Caco-2 (cell line): ENCODE data around the gene REXO2. TPM values are rescaled to one million over a fixed set of nuclear protein-coding genes. Genes with fewer than 3 reads are reported as not detected.

ENCODE experiments used
- BruUV-seq: library from RNA; stranded (reverse); fragments of 400-500 nt; replicated peaks from 2 replicates; lab custom pipeline; 2021; lab: Mats Ljungman, UMichigan
- CTCF ChIA-PET: fragments of 300-600 bp; sonication (Branson Sonifier 250); formaldehyde crosslinking; loops from one replicate; lab custom pipeline; 2022; ENCODE audit warnings: antibody characterized with exemption; lab: Charles Lee
- POLR2A ChIA-PET: fragments of 300-600 bp; sonication (Branson Sonifier 250); formaldehyde crosslinking; loops from one replicate; lab custom pipeline; 2022; ENCODE audit warnings: antibody characterized with exemption; lab: Charles Lee
- DNase-seq, 2 experiments: peaks; one replicate each; pipeline versions ENCODE4 v3.0.0 to v3.0.0-alpha.2; 2020 to 2022
- H3K27me3 ChIP-seq: replicated peaks from 2 replicates; pipeline ENCODE4 v1.6.0; 2011; ENCODE audit warnings: low read length; ENCODE audit not compliant: control insufficient read depth, insufficient read depth
- H3K36me3 ChIP-seq: 2 replicates; pipeline ENCODE4 v1.5.1; 2011; ENCODE audit warnings: low read length; ENCODE audit not compliant: control insufficient read depth, insufficient read depth
- H3K4me1 ChIP-seq: fragments of 250-450 bp; sonication (Bioruptor Pico); 2 replicates; pipeline ENCODE4 v1.5.1; 2020; ENCODE audit warnings: mild to moderate bottlenecking
- H3K4me3 ChIP-seq: 2 replicates; pipeline ENCODE4 v1.5.1; 2011; ENCODE audit warnings: low read depth, mild to moderate bottlenecking, control low read depth, low read length
- H3K9me3 ChIP-seq: fragments of 250-450 bp; sonication (Bioruptor Pico); 2 replicates; pipeline ENCODE4 v1.5.1; 2020; ENCODE audit warnings: mild to moderate bottlenecking, moderate library complexity
- H3K27ac Mint-ChIP-seq: one replicate; pipeline ENCODE4 v1.8.0; 2022; ENCODE audit warnings: mixed read lengths; ENCODE audit not compliant: unreplicated experiment
- H3K27me3 Mint-ChIP-seq: one replicate; pipeline ENCODE4 v1.8.0; 2022; ENCODE audit warnings: mixed read lengths; ENCODE audit not compliant: insufficient read depth, unreplicated experiment
- H3K36me3 Mint-ChIP-seq: one replicate; pipeline ENCODE4 v1.8.0; 2022; ENCODE audit warnings: mild to moderate bottlenecking, mixed read lengths; ENCODE audit not compliant: insufficient read depth, unreplicated experiment
- H3K4me1 Mint-ChIP-seq: one replicate; pipeline ENCODE4 v1.8.0; 2022; ENCODE audit warnings: low read depth, mixed read lengths; ENCODE audit not compliant: unreplicated experiment
- H3K4me3 Mint-ChIP-seq: one replicate; pipeline ENCODE4 v1.8.0; 2022; ENCODE audit warnings: mild to moderate bottlenecking, moderate library complexity, mixed read lengths; ENCODE audit not compliant: unreplicated experiment
- H3K9me3 Mint-ChIP-seq: one replicate; pipeline ENCODE4 v1.8.0; 2022; ENCODE audit warnings: mixed read lengths; ENCODE audit not compliant: unreplicated experiment
- intact Hi-C: fragments of 100-400 bp; cut with micrococcal nuclease; formaldehyde crosslinking; loops from one replicate; pipeline ENCODE4 v1.10.0; 2022; ENCODE audit not compliant: unreplicated experiment
- total RNA-seq: library from RNA; stranded (reverse); gene quantifications from 2 replicates; pipeline ENCODE4 v1.2.3, GENCODE V29; 2022
- TF ChIP-seq, protein P1 (sequence below), 2 experiments: fragments of 200-600 bp in 1 of 2; IDR thresholded peaks; 1 replicate in 1 of 2; 2 replicates in 1 of 2; pipeline versions ENCODE4 v1.5.1 to v1.8.0; 2011 to 2022; ENCODE audit warnings: antibody characterized with exemption in 1 of 2, control low read depth in 1 of 2, inconsistent platforms in 1 of 2, low read depth in 1 of 2, low read length in 1 of 2, mild to moderate bottlenecking in 1 of 2, moderate library complexity in 1 of 2; ENCODE audit not compliant: insufficient read depth in 1 of 2, severe bottlenecking in 1 of 2, unreplicated experiment in 1 of 2

The REXO2 gene
- total RNA-seq, 1 experiment from 2014 or later, result 241 TPM

DNA sequence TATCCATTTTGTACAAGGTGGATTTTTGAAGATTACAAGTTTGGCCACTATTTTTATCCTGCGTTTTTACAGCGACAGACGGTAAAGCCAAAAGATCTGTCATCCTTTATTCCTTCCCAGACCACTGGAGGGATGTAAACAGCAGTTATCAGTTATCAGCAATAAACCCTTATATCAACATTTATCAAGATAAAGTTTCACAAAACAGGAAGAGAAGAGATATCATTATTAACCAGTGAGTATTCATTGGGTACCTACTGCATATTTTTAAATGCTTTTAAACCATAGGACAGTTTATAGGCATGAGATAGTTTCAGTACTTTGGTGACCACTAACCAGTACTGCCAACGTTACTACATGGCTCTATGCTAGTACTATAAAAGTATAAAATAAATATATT lies 5.9 kb upstream of the REXO2 start:
- BruUV-seq, result no TSS peak
- ChIA-PET CTCF (no interaction called here), POLR2A (no interaction called here)
- Histone ChIP-seq H3K4me1 (peaks cover 35% of the 10 kb centered on the region), H3K36me3 (no peaks in the 10 kb centered on the region), H3K4me3 (no peak overlapping the region), H3K27me3 (no peaks in the 10 kb centered on the region), H3K9me3 (no peaks in the 10 kb centered on the region)
- Mint-ChIP-seq H3K27ac (no peak overlapping the region), H3K4me3 (no peak overlapping the region), H3K9me3 (no peaks in the 10 kb centered on the region), H3K36me3 (peaks cover 9% of the 10 kb centered on the region), H3K4me1 (peaks cover 50% of the 10 kb centered on the region), H3K27me3 (no peaks in the 10 kb centered on the region)
- TF ChIP-seq, protein P1, sequence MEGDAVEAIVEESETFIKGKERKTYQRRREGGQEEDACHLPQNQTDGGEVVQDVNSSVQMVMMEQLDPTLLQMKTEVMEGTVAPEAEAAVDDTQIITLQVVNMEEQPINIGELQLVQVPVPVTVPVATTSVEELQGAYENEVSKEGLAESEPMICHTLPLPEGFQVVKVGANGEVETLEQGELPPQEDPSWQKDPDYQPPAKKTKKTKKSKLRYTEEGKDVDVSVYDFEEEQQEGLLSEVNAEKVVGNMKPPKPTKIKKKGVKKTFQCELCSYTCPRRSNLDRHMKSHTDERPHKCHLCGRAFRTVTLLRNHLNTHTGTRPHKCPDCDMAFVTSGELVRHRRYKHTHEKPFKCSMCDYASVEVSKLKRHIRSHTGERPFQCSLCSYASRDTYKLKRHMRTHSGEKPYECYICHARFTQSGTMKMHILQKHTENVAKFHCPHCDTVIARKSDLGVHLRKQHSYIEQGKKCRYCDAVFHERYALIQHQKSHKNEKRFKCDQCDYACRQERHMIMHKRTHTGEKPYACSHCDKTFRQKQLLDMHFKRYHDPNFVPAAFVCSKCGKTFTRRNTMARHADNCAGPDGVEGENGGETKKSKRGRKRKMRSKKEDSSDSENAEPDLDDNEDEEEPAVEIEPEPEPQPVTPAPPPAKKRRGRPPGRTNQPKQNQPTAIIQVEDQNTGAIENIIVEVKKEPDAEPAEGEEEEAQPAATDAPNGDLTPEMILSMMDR (IDR thresholded peaks at IDR 0.05; ENCODE audit: insufficient read depth in 1 of 2, low read depth in 1 of 2, low read length in 1 of 2, severe bottlenecking in 1 of 2, unreplicated experiment in 1 of 2), result peak; percentile 24 to 29
- intact Hi-C loops, result no loop called here
- peak in 1 of 2 experiments; percentile 34 for DNase-seq

DNA sequence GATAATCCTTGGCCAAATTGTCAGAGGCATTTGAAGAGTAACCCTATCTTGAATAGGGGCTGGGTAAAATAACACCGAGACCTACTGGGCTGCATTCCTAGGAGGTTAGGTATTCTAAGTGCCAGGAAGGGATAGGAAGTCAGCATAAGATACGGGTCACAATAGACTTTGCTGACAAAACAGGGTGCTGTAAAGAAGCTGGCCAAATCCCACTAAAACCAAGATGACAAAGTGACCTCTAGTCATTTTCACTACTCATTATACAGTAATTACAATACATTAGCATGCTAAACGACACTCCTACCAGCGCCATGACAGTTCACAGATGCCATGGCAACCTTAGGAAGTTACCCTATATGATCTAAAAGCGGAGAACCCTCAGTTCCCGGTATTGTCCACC lies 964 bp upstream of the REXO2 start:
- Mint-ChIP-seq H3K27me3 (no peaks in the 10 kb centered on the region), H3K9me3 (no peaks in the 10 kb centered on the region), H3K4me3 (peak overlapping the region; percentile 91), H3K27ac (peak overlapping the region; percentile 96), H3K4me1 (peaks cover 53% of the 10 kb centered on the region), H3K36me3 (peaks cover 44% of the 10 kb centered on the region)
- CTCF ChIA-PET, result interaction anchor here (0.9 to 1.5 kb wide), 2 partner anchors 90 to 98 kb away, joined by 3 to 6 read pairs; no protein-coding TSS in a partner anchor
- peaks cover 49% of the 10 kb centered on the region for H3K4me1 ChIP-seq
- no peaks in the 10 kb centered on the region for H3K36me3 ChIP-seq
- TF ChIP-seq, protein P1 (IDR thresholded peaks at IDR 0.05; ENCODE audit: insufficient read depth in 1 of 2, low read depth in 1 of 2, low read length in 1 of 2, severe bottlenecking in 1 of 2, unreplicated experiment in 1 of 2), result no peak
- H3K27me3 ChIP-seq, result no peaks in the 10 kb centered on the region
- POLR2A ChIA-PET, result interaction anchor here (1.1 to 2.1 kb wide), 3 partner anchors 10 to 38 kb away, joined by 3 to 10 read pairs (median 4); partner anchors contain the start of genes C11orf71 and RBM7
- intact Hi-C loops, result loop anchor here (1.0 to 5.0 kb wide), 2 partner anchors 38 to 119 kb away; partner anchors contain the start of genes C11orf71, NXPE1 and RBM7
- no peak overlapping the region for H3K4me3 ChIP-seq
- no peaks in the 10 kb centered on the region for H3K9me3 ChIP-seq
- no TSS peak for BruUV-seq
- DNase-seq, result peak; percentile 66 to 76

DNA sequence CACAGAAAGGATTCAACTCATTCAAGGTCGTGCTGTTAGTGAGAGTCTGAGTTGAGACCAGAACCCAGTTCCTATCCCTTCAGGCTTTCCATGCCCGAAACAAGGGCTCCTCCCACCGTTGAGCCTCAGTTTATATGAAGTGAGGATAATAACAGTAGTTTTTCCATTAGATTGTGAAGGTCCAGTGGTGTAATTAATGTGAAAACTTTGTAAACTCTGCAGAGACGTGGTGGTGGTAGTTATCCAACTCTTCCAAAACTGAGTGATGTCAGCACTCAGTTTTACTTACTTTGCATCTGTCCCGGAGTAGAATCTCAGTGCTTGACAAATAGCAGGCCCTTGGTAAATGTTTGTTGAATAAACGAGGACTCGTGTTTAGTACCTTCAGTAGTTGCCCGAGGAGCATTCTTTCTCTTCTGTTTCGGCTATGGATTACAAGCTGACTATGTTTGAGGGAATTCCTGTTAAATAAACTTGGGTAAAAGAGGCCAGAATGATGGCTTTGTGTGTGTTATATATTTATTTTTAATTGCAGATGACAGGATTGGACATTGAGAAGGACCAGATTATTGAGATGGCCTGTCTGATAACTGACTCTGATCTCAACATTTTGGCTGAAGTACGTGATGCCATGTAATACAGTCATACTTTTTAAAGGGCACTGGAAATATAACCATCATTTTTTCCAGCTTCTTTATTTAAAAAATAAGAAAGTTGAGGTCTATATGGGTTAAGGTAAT lies 1.0 kb downstream of the REXO2 start:
- CTCF ChIA-PET, result no interaction called here
- BruUV-seq, result no TSS peak
- Mint-ChIP-seq H3K27me3 (no peaks in the 10 kb centered on the region), H3K9me3 (no peaks in the 10 kb centered on the region), H3K27ac (peak overlapping the region; percentile 96), H3K36me3 (peaks cover 60% of the 10 kb centered on the region), H3K4me1 (peaks cover 58% of the 10 kb centered on the region), H3K4me3 (peak overlapping the region; percentile 91)
- peak in 1 of 2 experiments; percentile 45 for DNase-seq
- TF ChIP-seq, protein P1 (IDR thresholded peaks at IDR 0.05; ENCODE audit: insufficient read depth in 1 of 2, low read depth in 1 of 2, low read length in 1 of 2, severe bottlenecking in 1 of 2, unreplicated experiment in 1 of 2), result no peak
- intact Hi-C loops, result loop anchor here (2.0 kb wide), 1 partner anchor 123 kb away; no protein-coding TSS in a partner anchor
- peaks cover 1% of the 10 kb centered on the region; the same call in 1 of the 2 replicates for H3K36me3 ChIP-seq
- POLR2A ChIA-PET, result interaction anchor here (0.8 to 2.1 kb wide), 2 partner anchors 38 to 40 kb away, joined by 3 to 10 read pairs; partner anchors contain the start of genes C11orf71 and RBM7
- H3K9me3 ChIP-seq, result no peaks in the 10 kb centered on the region
- peak overlapping the region; percentile 78 for H3K4me3 ChIP-seq
- H3K4me1 ChIP-seq, result peaks cover 45% of the 10 kb centered on the region
- no peaks in the 10 kb centered on the region for H3K27me3 ChIP-seq
